Measurements from ENCODE around the gene COG5. TPM values are rescaled to one million over a fixed set of nuclear protein-coding genes. Genes with fewer than 3 reads are reported as not detected.

The COG5 gene
- total and polyA plus RNA-seq, 2 of the 8 experiments (the other 6 are each of a cell fraction or from before 2014, with no cell fraction given): 10.5 to 28.1 TPM

DNA sequence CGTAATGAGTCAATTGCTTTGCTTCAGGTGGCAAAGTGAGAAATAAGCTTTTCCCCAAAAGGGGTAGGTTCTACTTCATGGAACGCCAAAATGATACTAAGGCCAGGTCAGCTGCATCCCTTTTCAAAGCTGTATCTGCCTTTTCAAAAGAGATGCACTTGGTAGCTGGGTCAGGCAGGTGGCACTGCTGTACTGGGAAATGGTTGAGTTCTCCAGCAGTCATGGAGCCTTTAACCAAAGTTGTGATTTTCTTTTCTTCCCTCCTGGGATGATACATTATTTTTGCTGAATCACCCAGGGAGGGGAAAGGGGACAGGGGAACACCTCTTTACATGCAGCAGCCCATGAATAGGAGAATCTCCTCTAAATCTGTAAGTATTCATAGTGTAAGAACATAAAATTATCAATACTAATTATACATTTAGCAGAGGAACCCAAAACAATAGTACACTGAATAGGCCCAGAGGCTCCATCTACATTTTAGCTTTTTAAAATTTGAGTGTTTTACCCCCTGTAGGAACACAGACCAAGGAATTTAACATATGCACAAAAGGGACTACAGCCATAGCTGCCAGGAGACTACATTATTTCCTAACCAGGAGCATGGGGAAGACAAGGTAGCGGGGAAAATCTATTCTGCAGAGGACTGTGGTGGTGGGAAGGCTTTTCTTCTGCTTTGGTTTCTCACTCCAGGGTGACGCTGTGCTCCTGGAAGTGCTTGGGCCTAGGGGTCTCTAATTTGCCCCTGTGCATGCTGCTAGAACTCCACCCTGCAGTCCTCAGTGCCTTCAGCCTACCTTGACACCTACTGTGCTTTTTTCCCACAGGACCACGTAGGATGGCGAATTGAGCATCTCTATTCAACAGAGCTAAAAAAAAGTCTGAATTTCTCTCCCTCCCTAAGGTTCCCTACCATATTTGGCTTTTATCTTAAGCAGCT, 100.3 kb downstream of the COG5 start:
- H2AK5ac ChIP-seq (ENCODE audit: low read depth, low read length): no peak overlapping the region
- H2AFZ ChIP-seq (ENCODE audit: low read length): no peak overlapping the region
- 64% methylated on average over 6 of the region's 6 CpGs; no CpG with 5 or more reads in 1 of the 2 experiments for WGBS, 2 experiments (ENCODE audit: extremely low coverage in 1 of 2, insufficient coverage in 1 of 2, insufficient read length in 1 of 2, insufficient replicate concordance in 2 of 2, low coverage in 1 of 2, low lambda C conversion rate in 2 of 2, missing lambda C conversion rate in 1 of 2)
- H3K14ac ChIP-seq (ENCODE audit: insufficient read length): no peak overlapping the region
- no peaks in the 10 kb centered on the region for H3K9me3 ChIP-seq (ENCODE audit: insufficient read depth in 2 of 2, low read depth in 1 of 2, low read length in 1 of 2)
- POLR2A ChIA-PET (ENCODE audit: partially characterized antibody): interaction anchor here (0.9 to 1.1 kb wide), 2 partner anchors 15 to 101 kb away, joined by 3 read pairs; partner anchors contain the start of genes COG5 and DUS4L
- H3K27me3 ChIP-seq (replicated peaks in 1 of 4; ENCODE audit: control insufficient read depth in 3 of 4, extremely low read depth in 1 of 4, insufficient read depth in 3 of 4, low read length in 3 of 4): no peaks in the 10 kb centered on the region
- no peak overlapping the region for H3K4me2 ChIP-seq (ENCODE audit: insufficient read depth in 1 of 2, low read depth in 2 of 2, low read length in 2 of 2)
- no peak overlapping the region for H3K9ac ChIP-seq (replicated peaks in 1 of 4; ENCODE audit: extremely low read depth in 1 of 4, low read depth in 3 of 4, low read length in 3 of 4)
- H2BK5ac ChIP-seq (ENCODE audit: low read depth, low read length): no peak overlapping the region
- no peak overlapping the region for H3K56ac ChIP-seq (replicated peaks; ENCODE audit: insufficient read length, low read depth, low read length)
- H2BK20ac ChIP-seq (ENCODE audit: low read length): no peak overlapping the region
- H3K4me3 ChIP-seq (ENCODE audit: extremely low read depth in 1 of 4, insufficient read depth in 2 of 4, low read depth in 3 of 4, low read length in 4 of 4): no peak overlapping the region
- no peak overlapping the region for H4K5ac ChIP-seq (ENCODE audit: insufficient read length, low read depth, low read length)
- no peak overlapping the region for H4K91ac ChIP-seq (replicated peaks; ENCODE audit: insufficient read length, low read length)
- FAIRE-seq (peak; percentile 71), DNase-seq (ENCODE audit: low read depth in 1 of 2, low spot score in 2 of 2) (peak in 1 of 2 experiments; percentile 10)
- CTCF ChIA-PET (ENCODE audit: partially characterized antibody): interaction anchor here (0.6 to 2.9 kb wide), 31 partner anchors 9 to 683 kb away, joined by 3 to 19 read pairs (median 4); no protein-coding TSS in a partner anchor
- no peaks in the 10 kb centered on the region for H3K79me1 ChIP-seq (ENCODE audit: low read depth, low read length)
- H3K23me2 ChIP-seq (ENCODE audit: low read depth, low read length): no peaks in the 10 kb centered on the region
- H3K18ac ChIP-seq (ENCODE audit: extremely low read depth, low read length): no peak overlapping the region
- H2BK12ac ChIP-seq (ENCODE audit: low read depth, low read length): no peak overlapping the region
- no peak overlapping the region for H3K4ac ChIP-seq (replicated peaks; ENCODE audit: insufficient read length, low read depth, low read length)
- H3K27ac ChIP-seq (ENCODE audit: low read depth, low read length): no peak overlapping the region
- H4K8ac ChIP-seq (ENCODE audit: extremely low read depth, insufficient read depth, low read length): no peak overlapping the region; the same call in 1 of the 2 replicates
- H3K36me3 ChIP-seq (ENCODE audit: control insufficient read depth in 2 of 4, insufficient read depth in 4 of 4, low read length in 3 of 4): no peaks in the 10 kb centered on the region
- no peak overlapping the region for H2BK15ac ChIP-seq (ENCODE audit: low read length)
- H2BK120ac ChIP-seq (replicated peaks; ENCODE audit: low read depth, low read length): no peak overlapping the region
- peaks cover 1 to 2% of the 10 kb centered on the region in 2 experiments for H4K20me1 ChIP-seq (replicated peaks in 1 of 2; ENCODE audit: control insufficient read depth in 1 of 2, insufficient read depth in 2 of 2, low read length in 2 of 2)
- H3K4me1 ChIP-seq (replicated peaks in 1 of 4; ENCODE audit: control insufficient read depth in 3 of 4, insufficient read depth in 4 of 4, low read length in 3 of 4): peaks cover 0 to 6% (median 1%) of the 10 kb centered on the region in 4 experiments; a peak in 4 of 7 replicates
- H3K23ac ChIP-seq (ENCODE audit: insufficient read length): no peak overlapping the region
- H3K79me2 ChIP-seq (ENCODE audit: control insufficient read depth in 1 of 2, insufficient read depth in 2 of 2, low read length in 2 of 2): no peaks in the 10 kb centered on the region
- TF ChIP-seq POLR2A (IDR thresholded peaks at IDR 0.05; ENCODE audit: control extremely low read depth in 1 of 2, low read depth in 2 of 2, low read length in 2 of 2) (no peak), RFX5 (IDR thresholded peaks at IDR 0.05; ENCODE audit: borderline replicate concordance, low read depth, low read length) (no peak), RAD21 (IDR thresholded peaks at IDR 0.05 in 1 of 2, conservative IDR thresholded peaks at IDR 0.05 in 1 of 2; ENCODE audit: low read depth in 2 of 2, low read length in 2 of 2) (peak; percentile 93 to 94), SIN3A (conservative IDR thresholded peaks at IDR 0.05 in 1 of 2, IDR thresholded peaks at IDR 0.05 in 1 of 2; ENCODE audit: low read depth in 1 of 2, low read length in 2 of 2) (no peak), RNF2 (IDR thresholded peaks at IDR 0.05; ENCODE audit: borderline replicate concordance, low read depth, low read length, missing control alignments, poor library complexity, severe bottlenecking) (no peak), BACH1 (IDR thresholded peaks at IDR 0.05; ENCODE audit: low read length) (peak; percentile 70), CHD2 (IDR thresholded peaks at IDR 0.05; ENCODE audit: low read length) (no peak)
- TF ChIP-seq, protein P1, sequence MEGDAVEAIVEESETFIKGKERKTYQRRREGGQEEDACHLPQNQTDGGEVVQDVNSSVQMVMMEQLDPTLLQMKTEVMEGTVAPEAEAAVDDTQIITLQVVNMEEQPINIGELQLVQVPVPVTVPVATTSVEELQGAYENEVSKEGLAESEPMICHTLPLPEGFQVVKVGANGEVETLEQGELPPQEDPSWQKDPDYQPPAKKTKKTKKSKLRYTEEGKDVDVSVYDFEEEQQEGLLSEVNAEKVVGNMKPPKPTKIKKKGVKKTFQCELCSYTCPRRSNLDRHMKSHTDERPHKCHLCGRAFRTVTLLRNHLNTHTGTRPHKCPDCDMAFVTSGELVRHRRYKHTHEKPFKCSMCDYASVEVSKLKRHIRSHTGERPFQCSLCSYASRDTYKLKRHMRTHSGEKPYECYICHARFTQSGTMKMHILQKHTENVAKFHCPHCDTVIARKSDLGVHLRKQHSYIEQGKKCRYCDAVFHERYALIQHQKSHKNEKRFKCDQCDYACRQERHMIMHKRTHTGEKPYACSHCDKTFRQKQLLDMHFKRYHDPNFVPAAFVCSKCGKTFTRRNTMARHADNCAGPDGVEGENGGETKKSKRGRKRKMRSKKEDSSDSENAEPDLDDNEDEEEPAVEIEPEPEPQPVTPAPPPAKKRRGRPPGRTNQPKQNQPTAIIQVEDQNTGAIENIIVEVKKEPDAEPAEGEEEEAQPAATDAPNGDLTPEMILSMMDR (IDR thresholded peaks at IDR 0.05; ENCODE audit: control extremely low read depth in 1 of 3, insufficient read depth in 1 of 3, low read depth in 1 of 3, low read length in 3 of 3): peak; percentile 61 to 85 (median 72)
